Tibial nerve (tissue), 4 donors: ENCODE results near the gene TMEM129. TPM values are rescaled to one million over a fixed set of nuclear protein-coding genes. Genes with fewer than 3 reads are reported as not detected.

Experiments used
- DNase-seq, 2 donors: peaks; one replicate each; pipeline ENCODE4 v3.0.0-alpha.2; 2019; ENCODE audit warnings: low spot score in 2 of 2
- H3K27ac ChIP-seq, 4 donors: fragments of 200-600 bp; sonication (generic) in 3 of 4; one replicate each; pipeline ENCODE4 v1.5.1; 2017 to 2019; ENCODE audit warnings: mild to moderate bottlenecking in 1 of 4
- H3K27me3 ChIP-seq, 2 donors: fragments of 200-600 bp; sonication (generic) in 1 of 2; one replicate each; pipeline versions ENCODE4 v1.5.1 to v1.6.0; 2017 to 2019
- H3K36me3 ChIP-seq, 3 donors: fragments of 200-600 bp; sonication (generic); one replicate each; pipeline ENCODE4 v1.5.1; 2018 to 2019
- H3K4me1 ChIP-seq, 4 donors: fragments of 200-600 bp; sonication (generic) in 3 of 4; one replicate each; pipeline ENCODE4 v1.5.1; 2017 to 2019
- H3K4me3 ChIP-seq, 4 donors: fragments of 200-600 bp; sonication (generic) in 3 of 4; one replicate each; pipeline ENCODE4 v1.5.1; 2017 to 2019; ENCODE audit warnings: mild to moderate bottlenecking in 1 of 4, moderate library complexity in 1 of 4
- H3K9me3 ChIP-seq, 4 donors: fragments of 200-600 bp; sonication (generic) in 3 of 4; one replicate each; pipeline ENCODE4 v1.5.1; 2017 to 2019
- CTCF ChIP-seq, 5 experiments: fragments of 200-600 bp in 3 of 5; fragments of 450-650 bp in 2 of 5; sonication (generic) in 3 of 5; IDR thresholded peaks; one replicate each; pipeline ENCODE4 v1.5.1; 2016 to 2019; ENCODE audit warnings: antibody characterized with exemption in 5 of 5, mild to moderate bottlenecking in 3 of 5, moderate library complexity in 2 of 5
- EP300 ChIP-seq, 2 donors: sonication (generic); formaldehyde crosslinking; IDR thresholded peaks; one replicate each; pipeline ENCODE4 v1.6.1; 2017; ENCODE audit warnings: antibody characterized with exemption in 2 of 2, mild to moderate bottlenecking in 1 of 2
- POLR2A ChIP-seq, 2 donors: fragments of 450-650 bp; IDR thresholded peaks; one replicate each; pipeline ENCODE4 v1.6.1; 2017; ENCODE audit warnings: antibody characterized with exemption in 2 of 2, mild to moderate bottlenecking in 2 of 2, moderate library complexity in 2 of 2
- WGBS, 2 donors: methylation state at CpG; one replicate each; pipeline ENCODE4 v1.1.5; 2018; 5-methylcytosine and 5-hydroxymethylcytosine counted together
- total RNA-seq, 4 donors: library from RNA; depleted of rRNA; stranded (reverse); fragments of >200 nt; gene quantifications; one replicate each; pipeline ENCODE4 v1.1.0, GENCODE V29; 2016

TMEM129 gene
- total RNA-seq, 4 donors from 2014 or later: 60.1 to 88.5 (median 82.2) TPM

- Histone ChIP-seq H3K36me3 (no peaks in the 10 kb centered on the region), H3K4me1 (peaks cover 0 to 42% (median 23%) of the 10 kb centered on the region in 4 donors), H3K9me3 (no peaks in the 10 kb centered on the region), H3K27me3 (peaks cover 0 to 70% of the 10 kb centered on the region in 2 donors), H3K27ac (no peak overlapping the region), H3K4me3 (no peak overlapping the region)
- DNase-seq: no peak
- 89 to 92% methylated on average over 3 to 6 of the region's 9 CpGs for WGBS, 2 donors
- TF ChIP-seq CTCF (IDR thresholded peaks at IDR 0.05) (no peak), EP300 (IDR thresholded peaks at IDR 0.05) (no peak), POLR2A (IDR thresholded peaks at IDR 0.05) (no peak)
Observed at GRCh38 chr4:1764670-1765069, 43.5 kb upstream of the TMEM129 start.

- Histone ChIP-seq H3K4me1 (peaks cover 0 to 42% (median 23%) of the 10 kb centered on the region in 4 donors), H3K27ac (peak overlapping the region in 2 of 4 donors; percentile 60 to 63), H3K4me3 (peak overlapping the region; percentile 5 to 40 (median 18)), H3K27me3 (peaks cover 0 to 60% of the 10 kb centered on the region in 2 donors), H3K36me3 (no peaks in the 10 kb centered on the region), H3K9me3 (no peaks in the 10 kb centered on the region)
- TF ChIP-seq EP300 (IDR thresholded peaks at IDR 0.05) (no peak), CTCF (IDR thresholded peaks at IDR 0.05) (peak in 2 of 5 experiments; percentile 6 to 27), POLR2A (IDR thresholded peaks at IDR 0.05) (no peak)
- peak in 1 of 2 donors; percentile 11 for DNase-seq
- WGBS, 2 donors: 8 to 13% methylated on average over 10 to 19 of the region's 36 CpGs
Observed at GRCh38 chr4:1763550-1764080, 42.5 kb upstream of the TMEM129 start.

- TF ChIP-seq CTCF (IDR thresholded peaks at IDR 0.05) (no peak), POLR2A (IDR thresholded peaks at IDR 0.05) (no peak), EP300 (IDR thresholded peaks at IDR 0.05) (no peak)
- DNase-seq: no peak
- Histone ChIP-seq H3K9me3 (no peaks in the 10 kb centered on the region), H3K27ac (peak overlapping the region in 1 of 4 donors; percentile 63), H3K36me3 (no peaks in the 10 kb centered on the region), H3K4me1 (peaks cover 0 to 42% (median 23%) of the 10 kb centered on the region in 4 donors), H3K4me3 (peak overlapping the region; percentile 5 to 40 (median 18)), H3K27me3 (peaks cover 0 to 54% of the 10 kb centered on the region in 2 donors)
- 17 to 38% methylated on average over 11 to 22 of the region's 31 CpGs for WGBS, 2 donors
Observed at GRCh38 chr4:1763070-1763549, 42.0 kb upstream of the TMEM129 start.

- WGBS, 2 donors: 70 to 76% methylated on average over 12 to 17 of the region's 20 CpGs
Observed at GRCh38 chr4:1762264-1763010, 41.3 kb upstream of the TMEM129 start.

More at GRCh38 chr4:1762264-1763010, 41.3 kb upstream of the TMEM129 start:
- Histone ChIP-seq H3K4me1 (peaks cover 0 to 38% (median 20%) of the 10 kb centered on the region in 4 donors), H3K27ac (peak overlapping the region in 1 of 4 donors; percentile 63), H3K36me3 (no peaks in the 10 kb centered on the region), H3K27me3 (peaks cover 0 to 49% of the 10 kb centered on the region in 2 donors), H3K9me3 (no peaks in the 10 kb centered on the region), H3K4me3 (no peak overlapping the region)
- DNase-seq: no peak
- TF ChIP-seq EP300 (IDR thresholded peaks at IDR 0.05) (no peak), CTCF (IDR thresholded peaks at IDR 0.05) (no peak), POLR2A (IDR thresholded peaks at IDR 0.05) (no peak)
